ENCODE data around the gene PRKCH.

PRKCH gene

DNA sequence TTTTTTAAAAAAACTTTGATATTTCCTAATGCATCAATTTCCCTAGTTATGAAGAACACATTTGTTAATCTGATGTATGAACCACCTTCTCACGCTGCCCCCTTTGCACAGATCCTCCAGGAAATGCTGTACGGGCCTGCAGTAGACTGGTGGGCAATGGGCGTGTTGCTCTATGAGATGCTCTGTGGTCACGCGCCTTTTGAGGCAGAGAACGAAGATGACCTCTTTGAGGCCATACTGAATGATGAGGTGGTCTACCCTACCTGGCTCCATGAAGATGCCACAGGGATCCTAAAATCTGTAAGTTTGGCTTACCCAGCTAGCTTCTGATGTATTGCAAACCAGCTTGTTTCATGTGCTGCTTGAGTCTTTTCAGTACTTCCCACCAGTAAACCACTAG is 208.9 kb downstream of the PRKCH start:
- in situ Hi-C loops (cut with MboI; ENCODE audit: low pct_unique_long_range_greater_than_20kb, low sequenced_read_pairs, unreplicated experiment) = no loop called here
- DNase-seq (ENCODE audit: low spot score) = no peak
- no peak for TF ChIP-seq CTCF (IDR thresholded peaks at IDR 0.05; ENCODE audit: extremely low read depth, insufficient read depth, missing control alignments)

DNA sequence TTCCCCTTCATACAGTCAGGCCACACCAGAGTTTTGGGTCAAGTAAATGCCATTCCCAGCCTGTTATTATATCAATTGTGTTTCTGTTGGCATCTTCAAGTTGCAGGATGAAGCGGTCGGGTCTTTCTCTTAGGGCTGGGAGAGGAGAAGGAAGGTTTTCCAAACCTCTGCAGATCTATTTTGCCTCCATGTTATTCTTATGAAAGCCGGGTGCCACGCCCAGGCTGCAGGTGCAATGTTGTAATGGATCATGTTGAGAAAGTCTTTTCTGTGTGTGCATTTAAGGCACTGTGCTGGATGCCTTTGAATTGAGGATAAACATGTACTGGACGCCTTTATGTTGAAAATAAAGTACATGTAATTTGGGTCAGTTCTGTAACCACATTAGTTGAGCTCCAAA is 209.5 kb downstream of the PRKCH start:
- TF ChIP-seq CTCF (IDR thresholded peaks at IDR 0.05; ENCODE audit: extremely low read depth, insufficient read depth, missing control alignments) = no peak
- in situ Hi-C loops (cut with MboI; ENCODE audit: low pct_unique_long_range_greater_than_20kb, low sequenced_read_pairs, unreplicated experiment) = no loop called here

GRCh38 chr14:61531465-61532122 is 210.2 kb downstream of the PRKCH start:
- in situ Hi-C loops (cut with MboI; ENCODE audit: low pct_unique_long_range_greater_than_20kb, low sequenced_read_pairs, unreplicated experiment) = no loop called here

More for the DNA sequence above, 209.5 kb downstream of the PRKCH start:
- DNase-seq (ENCODE audit: low spot score) = no peak

GRCh38 chr14:61532123-61532505 is 210.7 kb downstream of the PRKCH start:
- in situ Hi-C loops (cut with MboI; ENCODE audit: low pct_unique_long_range_greater_than_20kb, low sequenced_read_pairs, unreplicated experiment) = no loop called here
- no peak for TF ChIP-seq CTCF (IDR thresholded peaks at IDR 0.05; ENCODE audit: extremely low read depth, insufficient read depth, missing control alignments)

More at GRCh38 chr14:61531465-61532122, 210.2 kb downstream of the PRKCH start:
- DNase-seq (ENCODE audit: low spot score) = no peak
- TF ChIP-seq CTCF (IDR thresholded peaks at IDR 0.05; ENCODE audit: extremely low read depth, insufficient read depth, missing control alignments) = no peak

GRCh38 chr14:61532763-61533162 is 211.4 kb downstream of the PRKCH start:
- no peak for TF ChIP-seq CTCF (IDR thresholded peaks at IDR 0.05; ENCODE audit: extremely low read depth, insufficient read depth, missing control alignments)
- no peak for DNase-seq (ENCODE audit: low spot score)
- in situ Hi-C loops (cut with MboI; ENCODE audit: low pct_unique_long_range_greater_than_20kb, low sequenced_read_pairs, unreplicated experiment) = no loop called here

More at GRCh38 chr14:61532123-61532505, 210.7 kb downstream of the PRKCH start:
- no peak for DNase-seq (ENCODE audit: low spot score)

DNA sequence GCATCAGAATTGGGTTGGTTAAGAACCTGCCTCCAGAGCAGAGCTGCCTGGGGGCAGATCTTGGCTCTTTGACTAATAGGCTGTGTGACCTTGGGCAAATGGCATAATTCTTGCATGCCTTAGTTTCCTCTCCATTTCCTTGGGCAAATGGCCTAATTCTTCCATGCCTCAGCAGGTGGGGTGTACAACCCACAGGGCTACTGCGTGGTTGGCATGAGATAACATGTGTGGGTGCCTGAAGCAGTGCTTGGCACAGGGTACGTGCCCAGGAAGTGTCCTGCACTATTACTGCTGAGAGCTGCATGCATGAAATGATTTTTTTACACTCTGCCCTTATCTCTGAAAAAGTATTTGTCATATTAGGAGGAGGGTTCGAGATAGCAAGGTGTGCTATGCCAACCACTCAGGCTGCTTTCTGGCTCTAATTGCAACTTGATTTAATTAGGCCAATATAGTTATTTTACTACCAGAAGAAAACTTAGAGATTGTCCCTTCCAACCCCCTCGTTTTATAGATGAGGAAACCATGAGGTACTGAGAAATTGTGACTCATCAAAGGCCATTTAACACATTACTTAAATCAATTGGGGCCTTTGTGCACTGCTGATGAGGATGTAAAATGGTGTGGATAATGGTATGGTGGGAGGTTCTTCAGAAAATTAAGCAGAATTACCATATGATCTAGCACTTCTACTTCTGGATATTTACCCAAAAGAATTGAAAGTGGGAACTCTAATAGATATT is 212.3 kb downstream of the PRKCH start:
- DNase-seq (ENCODE audit: low spot score) = no peak
- no peak for TF ChIP-seq CTCF (IDR thresholded peaks at IDR 0.05; ENCODE audit: extremely low read depth, insufficient read depth, missing control alignments)
- in situ Hi-C loops (cut with MboI; ENCODE audit: low pct_unique_long_range_greater_than_20kb, low sequenced_read_pairs, unreplicated experiment) = no loop called here

Data from GM13977 (cell line).